Non-pigmented ciliary epithelial cell (primary cell): ENCODE measurements around the gene MRGPRE.
A peak's percentile ranks its signal among the peaks of the same experiment; 100 is the strongest.

Experiments
- DNase-seq: peaks from one replicate; pipeline ENCODE4 v3.0.0-alpha.2; 2010; ENCODE audit warnings: low read depth

The MRGPRE gene

DNA sequence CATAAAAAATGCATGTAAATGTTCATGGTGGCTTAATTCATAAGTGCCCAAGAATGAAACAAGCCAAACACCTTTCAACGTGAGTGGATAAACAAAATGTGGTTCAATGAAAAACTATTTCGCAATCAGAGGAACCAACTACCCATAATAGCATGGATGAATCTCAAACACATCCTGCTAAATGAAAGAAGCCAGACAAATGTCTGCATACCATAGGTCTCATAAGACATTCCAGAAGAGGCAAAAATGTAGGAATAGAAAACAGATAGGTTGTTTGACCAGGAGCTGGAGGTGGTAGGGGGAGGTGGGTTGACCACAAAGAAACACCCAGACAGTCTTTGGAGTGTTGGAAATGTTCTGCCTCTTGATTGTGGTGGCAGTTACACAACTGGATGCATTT, 53.9 kb downstream of the MRGPRE start:
- DNase-seq = peak; percentile 42

GRCh38 chr11:3177931-3178330, 54.3 kb downstream of the MRGPRE start:
- DNase-seq = no peak
